HepG2 (cell line): ENCODE measurements around the gene SAP25. TPM values are rescaled to one million over a fixed set of nuclear protein-coding genes. Genes with fewer than 3 reads are reported as not detected.

ENCODE experiments used
- ARID5B ChIP-seq: IDR thresholded peaks from 2 replicates; pipeline ENCODE4 v1.4.0; 2020; ENCODE audit warnings: mild to moderate bottlenecking, missing genetic modification reagents
- CHD4 ChIP-seq: fragments of 200-600 bp; sonication (generic); IDR thresholded peaks from 2 replicates; pipeline ENCODE4 v1.7.0; 2017; ENCODE audit warnings: mild to moderate bottlenecking, low read length, borderline replicate concordance
- ETS1 ChIP-seq: sonication (generic); formaldehyde crosslinking; IDR thresholded peaks from 2 replicates; pipeline ENCODE4 v1.4.0; 2020; ENCODE audit warnings: missing genetic modification reagents
- HNRNPUL1 ChIP-seq: fragments of 200-400 bp; formaldehyde crosslinking; IDR thresholded peaks from 2 replicates; pipeline ENCODE4 v1.6.1; 2017; ENCODE audit warnings: low read depth, mild to moderate bottlenecking, low read length, moderate library complexity
- IRF2 ChIP-seq: IDR thresholded peaks from 2 replicates; pipeline ENCODE4 v1.6.1; 2018; ENCODE audit warnings: missing genetic modification reagents, missing compliant biosample characterization
- KDM5B ChIP-seq: sonication (generic); formaldehyde crosslinking; IDR thresholded peaks from 2 replicates; pipeline ENCODE4 v1.4.0; 2020; ENCODE audit warnings: missing genetic modification reagents, mild to moderate bottlenecking, borderline replicate concordance
- KLF12 ChIP-seq: sonication (generic); formaldehyde crosslinking; IDR thresholded peaks from 2 replicates; pipeline ENCODE4 v1.4.0; 2020; ENCODE audit warnings: missing genetic modification reagents, borderline replicate concordance
- NR1H2 ChIP-seq: sonication (generic); formaldehyde crosslinking; IDR thresholded peaks from 2 replicates; pipeline ENCODE4 v1.8.1; 2022; ENCODE audit warnings: low read depth, missing genetic modification reagents, borderline replicate concordance
- NRL ChIP-seq: sonication (generic); formaldehyde crosslinking; IDR thresholded peaks from 2 replicates; pipeline ENCODE4 v1.5.0; 2020; ENCODE audit warnings: missing genetic modification reagents, mild to moderate bottlenecking, moderate library complexity, borderline replicate concordance
- SAFB2 ChIP-seq: sonication (generic); formaldehyde crosslinking; IDR thresholded peaks from 2 replicates; pipeline ENCODE4 v1.5.1; 2020; ENCODE audit warnings: missing genetic modification reagents, low read depth, mild to moderate bottlenecking, borderline replicate concordance
- SAP130 ChIP-seq: IDR thresholded peaks from 2 replicates; pipeline ENCODE4 v1.6.1; 2016; ENCODE audit warnings: low read depth
- SNAPC2 ChIP-seq: sonication (generic); formaldehyde crosslinking; IDR thresholded peaks from 2 replicates; pipeline ENCODE4 v1.8.1; 2022; ENCODE audit warnings: mild to moderate bottlenecking, missing genetic modification reagents
- SNRNP70 ChIP-seq: fragments of 200-400 bp; formaldehyde crosslinking; IDR thresholded peaks from 2 replicates; pipeline ENCODE4 v1.6.1; 2017; ENCODE audit warnings: mild to moderate bottlenecking, low read depth, low read length, moderate library complexity
- SP2 ChIP-seq: sonication (generic); formaldehyde crosslinking; IDR thresholded peaks from 2 replicates; pipeline ENCODE4 v1.5.1; 2020; ENCODE audit warnings: mild to moderate bottlenecking, missing genetic modification reagents
- TCF7L2 ChIP-seq: IDR thresholded peaks from 2 replicates; pipeline ENCODE4 v1.6.1; 2011; ENCODE audit warnings: mild to moderate bottlenecking, low read depth, low read length, moderate library complexity
- ZBTB8A ChIP-seq: sonication (generic); formaldehyde crosslinking; IDR thresholded peaks from 2 replicates; pipeline ENCODE4 v1.4.0; 2020; ENCODE audit warnings: mild to moderate bottlenecking, low read depth, missing genetic modification reagents, borderline replicate concordance
- ZMYM2 ChIP-seq: sonication (generic); formaldehyde crosslinking; IDR thresholded peaks from 2 replicates; pipeline ENCODE4 v1.8.0; 2022; ENCODE audit warnings: mild to moderate bottlenecking, missing genetic modification reagents
- ZNF282 ChIP-seq: fragments of 450-650 bp; IDR thresholded peaks from 2 replicates; pipeline ENCODE4 v1.6.1; 2018; ENCODE audit not compliant: partially characterized antibody
- ZNF550 ChIP-seq: sonication (generic); formaldehyde crosslinking; IDR thresholded peaks from 2 replicates; pipeline ENCODE4 v1.4.0; 2020; ENCODE audit warnings: mild to moderate bottlenecking, missing genetic modification reagents, borderline replicate concordance
- ZNF562 ChIP-seq: sonication (generic); formaldehyde crosslinking; IDR thresholded peaks from 2 replicates; pipeline ENCODE4 v1.8.0; 2022; ENCODE audit warnings: missing genetic modification reagents, borderline replicate concordance
- ZNF572 ChIP-seq: sonication (generic); formaldehyde crosslinking; IDR thresholded peaks from 2 replicates; pipeline ENCODE4 v1.5.1; 2020; ENCODE audit warnings: mild to moderate bottlenecking, missing genetic modification reagents
- ZNF777 ChIP-seq: sonication (generic); formaldehyde crosslinking; IDR thresholded peaks from 2 replicates; pipeline ENCODE4 v1.4.0; 2020; ENCODE audit warnings: missing genetic modification reagents
- ZSCAN9 ChIP-seq: IDR thresholded peaks from 2 replicates; pipeline ENCODE4 v1.6.1; 2016; ENCODE audit warnings: borderline replicate concordance
- polyA plus RNA-seq, 8 experiments: library from polyadenylated mRNA; depleted of rRNA in 3 of 8; stranded (reverse) in 7 of 8; unstranded in 1 of 8; fragments of >200 nt; fragmentation: Illumina TruSeq in 4 of 8; extraction: Trizol in 4 of 8; gene quantifications; 2 replicates each; pipeline versions ENCODE4 v1.2.1 to v1.2.3, GENCODE V29; 2011 to 2016; ENCODE audit warnings: low read depth in 4 of 8, missing spikeins in 1 of 8, mixed read lengths in 1 of 8; ENCODE audit not compliant: insufficient read depth in 1 of 8
- total RNA-seq, 5 experiments: library from RNA; depleted of rRNA; stranded (reverse); fragments of >200 nt; fragmentation: Illumina TruSeq; extraction: Trizol; gene quantifications; 2 replicates each; pipeline ENCODE4 v1.2.3, GENCODE V29; 2016; ENCODE audit warnings: low read depth in 1 of 5
- TF ChIP-seq, protein P1 (sequence below): IDR thresholded peaks from 2 replicates; pipeline ENCODE4 v1.6.1; 2018; ENCODE audit warnings: missing genetic modification reagents, mild to moderate bottlenecking, missing compliant biosample characterization

Gene SAP25
- total and polyA plus RNA-seq, 2 of the 13 experiments (the other 11 are each of a cell fraction or from before 2014, with no cell fraction given), result 0.15 to 0.20 TPM

DNA sequence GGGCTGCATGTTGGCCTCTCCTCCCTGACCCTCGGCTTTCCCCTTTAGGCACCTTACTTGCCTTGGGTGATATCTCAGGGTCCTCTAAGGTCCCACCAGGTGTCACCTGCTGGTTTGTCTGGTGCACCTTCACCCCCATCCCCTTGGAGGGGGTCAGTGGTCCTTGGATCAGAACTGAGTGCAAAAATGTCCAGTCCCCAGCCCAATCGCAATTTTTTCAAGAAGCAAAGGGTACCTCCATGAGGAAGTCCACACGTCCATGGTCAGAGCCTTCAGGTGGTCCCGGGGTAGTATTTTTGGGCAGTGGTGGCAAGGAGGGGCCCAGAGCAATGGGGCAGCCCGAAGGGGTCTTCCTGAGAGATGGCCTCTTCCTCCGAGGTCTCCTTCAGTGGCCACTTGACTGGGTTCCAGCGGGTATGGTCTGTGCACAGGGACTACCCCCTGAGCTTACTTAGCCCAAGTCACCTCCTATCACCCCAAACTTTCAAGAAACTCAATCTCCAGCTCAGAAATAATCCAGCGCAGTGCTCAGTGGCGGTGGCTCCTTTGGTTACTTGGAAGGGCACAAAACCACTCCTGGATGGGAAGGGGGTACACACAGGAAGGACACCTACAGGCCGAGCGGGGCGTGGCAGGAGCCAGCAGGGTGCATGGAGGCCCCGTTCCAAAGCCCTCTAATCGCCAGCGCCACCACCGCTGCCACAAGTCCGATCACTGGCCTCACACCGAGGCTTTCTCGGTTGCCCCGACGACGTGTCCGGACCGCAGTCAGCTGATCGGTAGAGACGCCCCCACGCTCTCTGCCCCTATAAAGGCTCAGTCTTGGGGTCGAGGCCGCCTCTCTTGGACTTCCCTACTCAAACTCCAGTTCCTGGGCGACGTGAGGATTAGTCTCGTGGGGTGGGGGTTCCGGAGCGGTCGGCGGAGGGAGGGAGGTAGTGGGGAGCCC, 4.5 kb downstream of the SAP25 start (continued):
- TF ChIP-seq ZNF572, result peak; percentile 92; the same call in 1 of the 2 replicates
- no peak for TF ChIP-seq ZNF562 (CRISPR knock-in tag)
- peak; percentile 87 for TF ChIP-seq ZNF777 (CRISPR knock-in tag)
- TF ChIP-seq SAP130 (CRISPR knock-in tag), result peak; percentile 90
- TF ChIP-seq NRL (CRISPR knock-in tag), result peak; percentile 81
- TF ChIP-seq TCF7L2, result no peak
- peak; percentile 17 for TF ChIP-seq SAFB2 (CRISPR knock-in tag)
- TF ChIP-seq SNRNP70, result no peak
- no peak for TF ChIP-seq ZNF550 (CRISPR knock-in tag)
- TF ChIP-seq HNRNPUL1, result no peak
- no peak for TF ChIP-seq CHD4
- TF ChIP-seq KLF12 (CRISPR knock-in tag), result no peak; the same call in 1 of the 2 replicates
- TF ChIP-seq ZBTB8A, result peak; percentile 90; the same call in 1 of the 2 replicates
- no peak for TF ChIP-seq ZSCAN9 (CRISPR knock-in tag)
- TF ChIP-seq SNAPC2 (CRISPR knock-in tag), result peak; percentile 73
- no peak; the same call in 1 of the 2 replicates for TF ChIP-seq KDM5B
- TF ChIP-seq ARID5B (CRISPR knock-in tag), result no peak; the same call in 1 of the 2 replicates
- peak; percentile 78 for TF ChIP-seq IRF2 (CRISPR knock-in tag)
- no peak for TF ChIP-seq SP2 (CRISPR knock-in tag)
- TF ChIP-seq, protein P1, sequence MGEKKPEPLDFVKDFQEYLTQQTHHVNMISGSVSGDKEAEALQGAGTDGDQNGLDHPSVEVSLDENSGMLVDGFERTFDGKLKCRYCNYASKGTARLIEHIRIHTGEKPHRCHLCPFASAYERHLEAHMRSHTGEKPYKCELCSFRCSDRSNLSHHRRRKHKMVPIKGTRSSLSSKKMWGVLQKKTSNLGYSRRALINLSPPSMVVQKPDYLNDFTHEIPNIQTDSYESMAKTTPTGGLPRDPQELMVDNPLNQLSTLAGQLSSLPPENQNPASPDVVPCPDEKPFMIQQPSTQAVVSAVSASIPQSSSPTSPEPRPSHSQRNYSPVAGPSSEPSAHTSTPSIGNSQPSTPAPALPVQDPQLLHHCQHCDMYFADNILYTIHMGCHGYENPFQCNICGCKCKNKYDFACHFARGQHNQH (CRISPR knock-in tag), result peak; percentile 15
- TF ChIP-seq ZMYM2 (CRISPR knock-in tag), result no peak
- no peak for TF ChIP-seq ZNF282
- 0 out of 2 replicates have a peak, but pooled peaks have one; percentile 9 for TF ChIP-seq ETS1 (CRISPR knock-in tag)
- TF ChIP-seq NR1H2 (CRISPR knock-in tag), result peak; percentile 58; the same call in 1 of the 2 replicates
